ENCODE measurements around the gene LTB4R2. TPM values are rescaled to one million over a fixed set of nuclear protein-coding genes. Genes with fewer than 3 reads are reported as not detected.

The LTB4R2 gene
- total and polyA plus RNA-seq, 2 experiments from 2014 or later = 0.45 to 3.5 TPM

DNA sequence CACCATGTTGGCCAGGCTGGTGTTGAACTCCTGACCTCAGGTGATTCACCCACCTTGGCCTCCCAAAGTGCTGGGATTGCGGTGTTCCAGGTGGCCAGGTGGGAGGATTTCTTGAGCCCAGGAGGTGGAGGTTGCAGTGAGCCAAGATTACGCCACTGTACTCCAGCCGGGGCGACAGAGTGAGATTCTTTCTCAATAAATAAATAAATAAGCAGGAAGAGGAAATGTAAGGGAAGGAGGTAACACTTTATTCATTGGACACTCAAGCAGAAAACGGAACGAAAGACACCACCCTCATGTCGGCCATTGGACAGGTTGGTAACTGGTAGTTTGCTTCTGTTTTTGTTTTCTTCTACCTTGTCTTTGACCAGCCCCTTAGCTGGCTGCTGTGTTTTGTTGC lies 45.1 kb downstream of the LTB4R2 start:
- in situ Hi-C loops (cut with MboI) = no loop called here
- Histone ChIP-seq H3K79me2 (ENCODE audit: insufficient read depth) (no peaks in the 10 kb centered on the region), H3K4me1 (ENCODE audit: insufficient read depth) (peaks cover 25% of the 10 kb centered on the region), H3K9me2 (ENCODE audit: insufficient read depth) (no peaks in the 10 kb centered on the region), H3K9ac (no peak overlapping the region), H3K4me2 (ENCODE audit: unreplicated experiment) (no peak overlapping the region), H3F3A (ENCODE audit: insufficient read depth) (peaks cover 24% of the 10 kb centered on the region), H4K20me1 (ENCODE audit: insufficient read depth) (no peaks in the 10 kb centered on the region), H3K9me3 (ENCODE audit: low read depth) (no peaks in the 10 kb centered on the region), H2AFZ (no peak overlapping the region), H3K36me3 (ENCODE audit: low read depth) (no peaks in the 10 kb centered on the region), H3K4me3 (no peak overlapping the region), H3K27ac (peak overlapping the region; percentile 68), H3K27me3 (replicated peaks; ENCODE audit: insufficient read depth) (no peaks in the 10 kb centered on the region)
- TF ChIP-seq EZH2phosphoT487 (IDR thresholded peaks at IDR 0.05; ENCODE audit: insufficient read depth, low read depth) = no peak
- TF ChIP-seq EZH2 (IDR thresholded peaks at IDR 0.05; ENCODE audit: insufficient read depth, poor library complexity, severe bottlenecking) = no peak
- no peak for DNase-seq
- 94 to 95% methylated on average over 7 of the region's 7 CpGs for WGBS, 2 experiments (ENCODE audit: low coverage in 1 of 2, low lambda C conversion rate in 2 of 2, missing lambda C conversion rate in 2 of 2)

DNA sequence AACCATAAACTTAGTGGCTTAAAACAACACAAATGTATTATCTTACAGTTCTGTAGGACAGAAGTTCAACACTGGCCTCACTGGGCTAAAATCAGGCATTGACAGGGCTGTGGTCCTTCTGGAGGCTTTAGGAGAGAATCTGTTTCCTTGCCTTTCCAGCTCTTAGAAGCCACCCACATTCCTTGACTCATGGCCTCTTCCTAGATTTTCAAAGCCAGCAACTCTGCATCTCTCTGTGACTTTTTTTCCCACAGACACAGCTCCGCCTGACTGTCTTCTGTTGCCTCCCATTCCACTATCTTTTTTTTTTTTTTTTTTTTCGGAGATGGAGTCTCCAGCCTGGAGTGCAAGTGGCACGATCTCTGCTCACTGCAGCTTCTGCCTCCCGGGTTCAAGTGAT lies 46.3 kb downstream of the LTB4R2 start:
- TF ChIP-seq EZH2 (IDR thresholded peaks at IDR 0.05; ENCODE audit: insufficient read depth, poor library complexity, severe bottlenecking) (no peak), EZH2phosphoT487 (IDR thresholded peaks at IDR 0.05; ENCODE audit: insufficient read depth, low read depth) (no peak)
- H3K9ac ChIP-seq = no peak overlapping the region
- DNase-seq = no peak
- peaks cover 27% of the 10 kb centered on the region for H3K4me1 ChIP-seq (ENCODE audit: insufficient read depth)
- 52 to 67% methylated on average over 3 to 4 of the region's 4 CpGs for WGBS, 2 experiments (ENCODE audit: low coverage in 1 of 2, low lambda C conversion rate in 2 of 2, missing lambda C conversion rate in 2 of 2)
- H3K27ac ChIP-seq = no peak overlapping the region
- H3K36me3 ChIP-seq (ENCODE audit: low read depth) = no peaks in the 10 kb centered on the region
- H2AFZ ChIP-seq = no peak overlapping the region
- in situ Hi-C loops (cut with MboI) = no loop called here
- H3K4me3 ChIP-seq = no peak overlapping the region
- no peaks in the 10 kb centered on the region for H3K9me2 ChIP-seq (ENCODE audit: insufficient read depth)
- H3K79me2 ChIP-seq (ENCODE audit: insufficient read depth) = no peaks in the 10 kb centered on the region
- no peaks in the 10 kb centered on the region for H4K20me1 ChIP-seq (ENCODE audit: insufficient read depth)
- no peaks in the 10 kb centered on the region for H3K9me3 ChIP-seq (ENCODE audit: low read depth)
- no peaks in the 10 kb centered on the region for H3K27me3 ChIP-seq (replicated peaks; ENCODE audit: insufficient read depth)
- no peak overlapping the region for H3K4me2 ChIP-seq (ENCODE audit: unreplicated experiment)
- H3F3A ChIP-seq (ENCODE audit: insufficient read depth) = peaks cover 21% of the 10 kb centered on the region

DNA sequence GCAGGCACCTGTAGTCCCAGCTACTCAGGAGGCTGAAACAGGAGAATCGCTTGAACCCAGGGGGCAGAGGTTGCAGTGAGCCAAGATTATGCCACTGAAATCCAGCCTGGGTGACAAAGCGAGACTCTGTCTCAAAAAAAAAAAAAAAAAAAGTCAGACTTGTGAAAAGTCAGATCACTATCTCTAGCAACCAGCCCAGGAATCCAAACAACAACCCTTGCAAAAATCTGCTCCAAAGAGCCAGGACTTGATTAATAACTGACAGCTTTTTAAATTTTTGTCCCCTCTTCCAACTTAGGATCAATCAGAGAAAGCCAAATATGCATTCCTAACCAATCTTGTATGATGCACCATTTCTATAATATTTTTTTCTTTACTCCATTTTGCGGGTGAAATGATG lies 50.3 kb downstream of the LTB4R2 start:
- Histone ChIP-seq H3K27me3 (replicated peaks; ENCODE audit: insufficient read depth) (no peaks in the 10 kb centered on the region), H3K9me2 (ENCODE audit: insufficient read depth) (no peaks in the 10 kb centered on the region), H3K36me3 (ENCODE audit: low read depth) (no peaks in the 10 kb centered on the region), H3F3A (ENCODE audit: insufficient read depth) (peaks cover 16% of the 10 kb centered on the region), H3K4me3 (no peak overlapping the region), H3K9me3 (ENCODE audit: low read depth) (no peaks in the 10 kb centered on the region), H4K20me1 (ENCODE audit: insufficient read depth) (no peaks in the 10 kb centered on the region), H3K4me1 (ENCODE audit: insufficient read depth) (peaks cover 26% of the 10 kb centered on the region), H3K79me2 (ENCODE audit: insufficient read depth) (no peaks in the 10 kb centered on the region), H3K27ac (no peak overlapping the region), H2AFZ (no peak overlapping the region), H3K4me2 (ENCODE audit: unreplicated experiment) (no peak overlapping the region), H3K9ac (no peak overlapping the region)
- no peak for DNase-seq
- WGBS, 2 experiments (ENCODE audit: low coverage in 1 of 2, low lambda C conversion rate in 2 of 2, missing lambda C conversion rate in 2 of 2) = 83 to 98% methylated on average over 2 to 3 of the region's 3 CpGs
- TF ChIP-seq EZH2phosphoT487 (IDR thresholded peaks at IDR 0.05; ENCODE audit: insufficient read depth, low read depth) (no peak), EZH2 (IDR thresholded peaks at IDR 0.05; ENCODE audit: insufficient read depth, poor library complexity, severe bottlenecking) (no peak)
- in situ Hi-C loops (cut with MboI) = no loop called here

GRCh38 chr14:24361326-24361725 lies 51.4 kb downstream of the LTB4R2 start:
- peak overlapping the region; percentile 83; the same call in 1 of the 2 replicates for H3K27ac ChIP-seq
- in situ Hi-C loops (cut with MboI) = no loop called here
- no peak for TF ChIP-seq EZH2 (IDR thresholded peaks at IDR 0.05; ENCODE audit: insufficient read depth, poor library complexity, severe bottlenecking)
- no peak for TF ChIP-seq EZH2phosphoT487 (IDR thresholded peaks at IDR 0.05; ENCODE audit: insufficient read depth, low read depth)

More at GRCh38 chr14:24361326-24361725, 51.4 kb downstream of the LTB4R2 start:
- Histone ChIP-seq H3F3A (ENCODE audit: insufficient read depth) (peaks cover 17% of the 10 kb centered on the region), H3K36me3 (ENCODE audit: low read depth) (no peaks in the 10 kb centered on the region), H3K9me3 (ENCODE audit: low read depth) (no peaks in the 10 kb centered on the region), H3K4me2 (ENCODE audit: unreplicated experiment) (no peak overlapping the region), H3K9ac (no peak overlapping the region), H4K20me1 (ENCODE audit: insufficient read depth) (no peaks in the 10 kb centered on the region), H3K4me3 (no peak overlapping the region), H3K4me1 (ENCODE audit: insufficient read depth) (peaks cover 33% of the 10 kb centered on the region), H3K79me2 (ENCODE audit: insufficient read depth) (no peaks in the 10 kb centered on the region), H3K27me3 (replicated peaks; ENCODE audit: insufficient read depth) (no peaks in the 10 kb centered on the region), H3K9me2 (ENCODE audit: insufficient read depth) (no peaks in the 10 kb centered on the region), H2AFZ (no peak overlapping the region)
- no peak for DNase-seq
- WGBS, 2 experiments (ENCODE audit: low coverage in 1 of 2, low lambda C conversion rate in 2 of 2, missing lambda C conversion rate in 2 of 2) = 74 to 83% methylated on average over 2 of the region's 2 CpGs

Small RNA genes within 50 kb of the gene (small RNA-seq; reads per million reads assigned to genes)
- gene RF00026 (ENCODE audit: low read depth, low replicate concordance) = not detected

Other genes with a start within 250 kb of the LTB4R2 start
Only the 30 nearest of the 33 such genes appear.
- 59.8 and 59.9 TPM in 2 replicates for gene DCAF11, start 195.4 kb upstream of the LTB4R2 start, total RNA-seq (2014; rRNA removed; shearing (Covaris generic))
- 29.1 and 33.6 TPM in 2 replicates for gene DCAF11, start 195.4 kb upstream of the LTB4R2 start, polyA plus RNA-seq (2016; fragmentation: Nextera tagmentation; extraction: Ambion mirVana)
- 0.86 TPM in 1 of 2 replicates, not detected in the other for gene NRL, start 195.2 kb upstream of the LTB4R2 start, total RNA-seq (2014; rRNA removed; shearing (Covaris generic))
- gene NRL, start 195.2 kb upstream of the LTB4R2 start, polyA plus RNA-seq (2016; fragmentation: Nextera tagmentation; extraction: Ambion mirVana) = 0.48 and 0.56 TPM in 2 replicates
- not detected in 2 replicates for gene FITM1, start 179.5 kb upstream of the LTB4R2 start, total RNA-seq (2014; rRNA removed; shearing (Covaris generic))
- gene FITM1, start 179.5 kb upstream of the LTB4R2 start, polyA plus RNA-seq (2016; fragmentation: Nextera tagmentation; extraction: Ambion mirVana) = not detected in 2 replicates
- gene PSME1, start 173.9 kb upstream of the LTB4R2 start, total RNA-seq (2014; rRNA removed; shearing (Covaris generic)) = 58.9 and 67.7 TPM in 2 replicates
- 144 and 147 TPM in 2 replicates for gene PSME1, start 173.9 kb upstream of the LTB4R2 start, polyA plus RNA-seq (2016; fragmentation: Nextera tagmentation; extraction: Ambion mirVana)
- gene EMC9, start 168.5 kb upstream of the LTB4R2 start, total RNA-seq (2014; rRNA removed; shearing (Covaris generic)) = 17.1 and 22.9 TPM in 2 replicates
- gene EMC9, start 168.5 kb upstream of the LTB4R2 start, polyA plus RNA-seq (2016; fragmentation: Nextera tagmentation; extraction: Ambion mirVana) = 27.4 and 28.7 TPM in 2 replicates
- 38.3 and 41.4 TPM in 2 replicates for gene PSME2, start 163.5 kb upstream of the LTB4R2 start, total RNA-seq (2014; rRNA removed; shearing (Covaris generic))
- 158 and 164 TPM in 2 replicates for gene PSME2, start 163.5 kb upstream of the LTB4R2 start, polyA plus RNA-seq (2016; fragmentation: Nextera tagmentation; extraction: Ambion mirVana)
- 40.3 and 50.0 TPM in 2 replicates for gene RNF31, start 162.6 kb upstream of the LTB4R2 start, total RNA-seq (2014; rRNA removed; shearing (Covaris generic))
- 29.4 and 36.7 TPM in 2 replicates for gene RNF31, start 162.6 kb upstream of the LTB4R2 start, polyA plus RNA-seq (2016; fragmentation: Nextera tagmentation; extraction: Ambion mirVana)
- gene IRF9, start 148.9 kb upstream of the LTB4R2 start, total RNA-seq (2014; rRNA removed; shearing (Covaris generic)) = 56.7 and 58.7 TPM in 2 replicates
- 80.0 and 87.1 TPM in 2 replicates for gene IRF9, start 148.9 kb upstream of the LTB4R2 start, polyA plus RNA-seq (2016; fragmentation: Nextera tagmentation; extraction: Ambion mirVana)
- gene REC8, start 138.1 kb upstream of the LTB4R2 start, total RNA-seq (2014; rRNA removed; shearing (Covaris generic)) = 1.4 and 3.5 TPM in 2 replicates
- 1.2 and 2.4 TPM in 2 replicates for gene REC8, start 138.1 kb upstream of the LTB4R2 start, polyA plus RNA-seq (2016; fragmentation: Nextera tagmentation; extraction: Ambion mirVana)
- gene IPO4, start 121.3 kb upstream of the LTB4R2 start, total RNA-seq (2014; rRNA removed; shearing (Covaris generic)) = 55.3 and 58.3 TPM in 2 replicates
- 24.8 and 33.6 TPM in 2 replicates for gene IPO4, start 121.3 kb upstream of the LTB4R2 start, polyA plus RNA-seq (2016; fragmentation: Nextera tagmentation; extraction: Ambion mirVana)
- 102 and 163 TPM in 2 replicates for gene TM9SF1, start 114.7 kb upstream of the LTB4R2 start, total RNA-seq (2014; rRNA removed; shearing (Covaris generic))
- 91.5 and 93.8 TPM in 2 replicates for gene TM9SF1, start 114.7 kb upstream of the LTB4R2 start, polyA plus RNA-seq (2016; fragmentation: Nextera tagmentation; extraction: Ambion mirVana)
- gene TSSK4, start 104.4 kb upstream of the LTB4R2 start, total RNA-seq (2014; rRNA removed; shearing (Covaris generic)) = not detected in 2 replicates
- 0.23 and 0.55 TPM in 2 replicates for gene TSSK4, start 104.4 kb upstream of the LTB4R2 start, polyA plus RNA-seq (2016; fragmentation: Nextera tagmentation; extraction: Ambion mirVana)
- 18.5 and 32.1 TPM in 2 replicates for gene CHMP4A, start 96.7 kb upstream of the LTB4R2 start, total RNA-seq (2014; rRNA removed; shearing (Covaris generic))
- 75.7 and 81.6 TPM in 2 replicates for gene CHMP4A, start 96.7 kb upstream of the LTB4R2 start, polyA plus RNA-seq (2016; fragmentation: Nextera tagmentation; extraction: Ambion mirVana)
- gene MDP1, start 94.1 kb upstream of the LTB4R2 start, total RNA-seq (2014; rRNA removed; shearing (Covaris generic)) = 8.2 and 19.2 TPM in 2 replicates
- gene MDP1, start 94.1 kb upstream of the LTB4R2 start, polyA plus RNA-seq (2016; fragmentation: Nextera tagmentation; extraction: Ambion mirVana) = 20.0 and 23.3 TPM in 2 replicates
- gene NEDD8, start 77.8 kb upstream of the LTB4R2 start, total RNA-seq (2014; rRNA removed; shearing (Covaris generic)) = 138 and 161 TPM in 2 replicates
- 326 and 342 TPM in 2 replicates for gene NEDD8, start 77.8 kb upstream of the LTB4R2 start, polyA plus RNA-seq (2016; fragmentation: Nextera tagmentation; extraction: Ambion mirVana)
- 70.9 and 98.0 TPM in 2 replicates for gene GMPR2, start 77.2 kb upstream of the LTB4R2 start, total RNA-seq (2014; rRNA removed; shearing (Covaris generic))
- 55.0 and 58.9 TPM in 2 replicates for gene GMPR2, start 77.2 kb upstream of the LTB4R2 start, polyA plus RNA-seq (2016; fragmentation: Nextera tagmentation; extraction: Ambion mirVana)
- gene TINF2, start 67.5 kb upstream of the LTB4R2 start, total RNA-seq (2014; rRNA removed; shearing (Covaris generic)) = 32.5 and 41.2 TPM in 2 replicates
- gene TINF2, start 67.5 kb upstream of the LTB4R2 start, polyA plus RNA-seq (2016; fragmentation: Nextera tagmentation; extraction: Ambion mirVana) = 43.6 and 52.4 TPM in 2 replicates
- 0.25 and 1.3 TPM in 2 replicates for gene TGM1, start 47.0 kb upstream of the LTB4R2 start, total RNA-seq (2014; rRNA removed; shearing (Covaris generic))
- 0.34 TPM in 1 of 2 replicates, not detected in the other for gene TGM1, start 47.0 kb upstream of the LTB4R2 start, polyA plus RNA-seq (2016; fragmentation: Nextera tagmentation; extraction: Ambion mirVana)
- 18.0 and 34.9 TPM in 2 replicates for gene RABGGTA, start 38.5 kb upstream of the LTB4R2 start, total RNA-seq (2014; rRNA removed; shearing (Covaris generic))
- 29.3 and 30.5 TPM in 2 replicates for gene RABGGTA, start 38.5 kb upstream of the LTB4R2 start, polyA plus RNA-seq (2016; fragmentation: Nextera tagmentation; extraction: Ambion mirVana)
- gene DHRS1, start 10.4 kb upstream of the LTB4R2 start, total RNA-seq (2014; rRNA removed; shearing (Covaris generic)) = 12.8 and 32.1 TPM in 2 replicates
- gene DHRS1, start 10.4 kb upstream of the LTB4R2 start, polyA plus RNA-seq (2016; fragmentation: Nextera tagmentation; extraction: Ambion mirVana) = 31.0 and 34.7 TPM in 2 replicates
- 19.3 and 23.7 TPM in 2 replicates for gene NOP9, start 10.3 kb upstream of the LTB4R2 start, total RNA-seq (2014; rRNA removed; shearing (Covaris generic))
- gene NOP9, start 10.3 kb upstream of the LTB4R2 start, polyA plus RNA-seq (2016; fragmentation: Nextera tagmentation; extraction: Ambion mirVana) = 2.5 and 2.6 TPM in 2 replicates
- 0.51 and 2.1 TPM in 2 replicates for gene CIDEB, start 2.2 kb upstream of the LTB4R2 start, total RNA-seq (2014; rRNA removed; shearing (Covaris generic))
- gene CIDEB, start 2.2 kb upstream of the LTB4R2 start, polyA plus RNA-seq (2016; fragmentation: Nextera tagmentation; extraction: Ambion mirVana) = 1.2 TPM in 2 replicates
- 1.4 and 2.4 TPM in 2 replicates for gene LTB4R, start 1.4 kb downstream of the LTB4R2 start, total RNA-seq (2014; rRNA removed; shearing (Covaris generic))
- 0.41 and 1.1 TPM in 2 replicates for gene LTB4R, start 1.4 kb downstream of the LTB4R2 start, polyA plus RNA-seq (2016; fragmentation: Nextera tagmentation; extraction: Ambion mirVana)
- gene ADCY4, start 24.9 kb downstream of the LTB4R2 start, total RNA-seq (2014; rRNA removed; shearing (Covaris generic)) = 0.22 and 0.38 TPM in 2 replicates
- 0.20 and 0.38 TPM in 2 replicates for gene ADCY4, start 24.9 kb downstream of the LTB4R2 start, polyA plus RNA-seq (2016; fragmentation: Nextera tagmentation; extraction: Ambion mirVana)
- gene RIPK3, start 29.9 kb downstream of the LTB4R2 start, total RNA-seq (2014; rRNA removed; shearing (Covaris generic)) = 2.2 and 5.3 TPM in 2 replicates
- 5.1 and 5.3 TPM in 2 replicates for gene RIPK3, start 29.9 kb downstream of the LTB4R2 start, polyA plus RNA-seq (2016; fragmentation: Nextera tagmentation; extraction: Ambion mirVana)
- 96.9 and 113 TPM in 2 replicates for gene NFATC4, start 58.0 kb downstream of the LTB4R2 start, total RNA-seq (2014; rRNA removed; shearing (Covaris generic))
- 75.6 and 84.8 TPM in 2 replicates for gene NFATC4, start 58.0 kb downstream of the LTB4R2 start, polyA plus RNA-seq (2016; fragmentation: Nextera tagmentation; extraction: Ambion mirVana)
- 3.7 and 4.4 TPM in 2 replicates for gene NYNRIN, start 88.9 kb downstream of the LTB4R2 start, total RNA-seq (2014; rRNA removed; shearing (Covaris generic))
- gene NYNRIN, start 88.9 kb downstream of the LTB4R2 start, polyA plus RNA-seq (2016; fragmentation: Nextera tagmentation; extraction: Ambion mirVana) = 2.2 and 2.5 TPM in 2 replicates
- gene CBLN3, start 119.5 kb downstream of the LTB4R2 start, total RNA-seq (2014; rRNA removed; shearing (Covaris generic)) = 3.4 and 5.6 TPM in 2 replicates
- 2.4 and 3.1 TPM in 2 replicates for gene CBLN3, start 119.5 kb downstream of the LTB4R2 start, polyA plus RNA-seq (2016; fragmentation: Nextera tagmentation; extraction: Ambion mirVana)
- gene KHNYN, start 119.8 kb downstream of the LTB4R2 start, total RNA-seq (2014; rRNA removed; shearing (Covaris generic)) = 36.2 and 57.5 TPM in 2 replicates
- 14.4 and 15.3 TPM in 2 replicates for gene KHNYN, start 119.8 kb downstream of the LTB4R2 start, polyA plus RNA-seq (2016; fragmentation: Nextera tagmentation; extraction: Ambion mirVana)
- 7.7 and 8.3 TPM in 2 replicates for gene SDR39U1, start 132.6 kb downstream of the LTB4R2 start, total RNA-seq (2014; rRNA removed; shearing (Covaris generic))
- 41.7 and 44.7 TPM in 2 replicates for gene SDR39U1, start 132.6 kb downstream of the LTB4R2 start, polyA plus RNA-seq (2016; fragmentation: Nextera tagmentation; extraction: Ambion mirVana)